HS-27A (cell line): ENCODE data around the gene RDH13.
"Not testable (repeated sequence)": the region's sequence is repeated elsewhere in the genome, so short reads cannot be mapped to it uniquely, and the experiment has no call there.

Experiments
- DNase-seq: peaks from one replicate; pipeline ENCODE4 v3.0.0-alpha.2; 2012; ENCODE audit warnings: low read depth, missing footprints

Gene RDH13

DNA sequence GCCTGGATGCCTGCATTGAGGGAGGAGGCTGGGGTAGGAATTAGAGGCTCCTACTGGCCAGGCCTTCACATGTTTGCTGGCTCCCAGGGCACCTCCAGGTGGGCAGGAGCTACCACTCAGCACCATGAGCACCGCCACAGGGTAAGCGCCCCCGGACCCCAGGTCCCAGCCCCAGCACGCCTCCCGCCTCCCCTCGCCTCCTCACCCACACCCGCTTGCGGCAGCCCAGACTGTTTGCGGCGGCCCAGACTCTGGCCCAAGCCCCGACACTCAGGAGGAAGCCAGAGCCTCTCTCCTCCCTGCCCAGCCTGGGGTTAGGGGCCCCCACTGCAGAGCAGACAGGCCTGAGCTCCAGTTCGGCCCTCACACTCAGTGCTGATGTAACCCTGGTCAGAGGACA is 13.4 kb upstream of the RDH13 start:
- no peak for DNase-seq

DNA sequence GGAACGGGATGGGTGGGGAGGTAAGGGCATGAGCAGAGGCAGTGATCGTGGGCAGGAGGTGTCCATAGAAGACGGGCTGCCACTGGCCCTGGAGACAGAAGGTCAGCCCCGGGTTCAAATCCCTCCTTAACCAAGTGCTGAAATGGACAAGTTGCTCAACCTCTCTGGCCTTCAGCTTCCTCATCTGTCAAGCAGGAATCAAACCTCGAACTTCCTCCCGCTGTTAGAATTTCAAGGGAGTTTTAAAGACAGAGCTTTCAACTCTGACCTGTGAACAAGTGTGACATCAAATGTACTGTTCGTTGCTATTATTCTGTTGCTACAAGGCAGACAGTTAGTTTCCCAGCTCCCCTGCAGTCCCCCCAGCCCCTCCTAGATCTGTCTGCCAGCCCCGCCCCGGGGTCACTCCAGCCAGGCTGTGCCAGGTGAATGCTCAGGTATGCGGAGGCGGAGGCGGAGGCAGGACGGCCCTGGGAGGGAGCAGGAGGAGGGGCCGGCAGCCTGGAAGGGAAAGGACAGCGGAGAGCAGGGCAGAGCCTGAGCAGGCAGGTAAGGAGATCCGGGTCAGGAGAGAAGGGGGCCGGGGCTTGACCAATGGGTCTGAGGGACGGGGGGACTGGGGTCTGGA is 12.5 kb upstream of the RDH13 start, which contains the start of gene EPS8L1:
TSS of gene EPS8L1 (plus strand) at position 499 of the 628 bp plus-strand sequence. CDS start 576 bp downstream, outside the sequence.
- DNase-seq: no peak

DNA sequence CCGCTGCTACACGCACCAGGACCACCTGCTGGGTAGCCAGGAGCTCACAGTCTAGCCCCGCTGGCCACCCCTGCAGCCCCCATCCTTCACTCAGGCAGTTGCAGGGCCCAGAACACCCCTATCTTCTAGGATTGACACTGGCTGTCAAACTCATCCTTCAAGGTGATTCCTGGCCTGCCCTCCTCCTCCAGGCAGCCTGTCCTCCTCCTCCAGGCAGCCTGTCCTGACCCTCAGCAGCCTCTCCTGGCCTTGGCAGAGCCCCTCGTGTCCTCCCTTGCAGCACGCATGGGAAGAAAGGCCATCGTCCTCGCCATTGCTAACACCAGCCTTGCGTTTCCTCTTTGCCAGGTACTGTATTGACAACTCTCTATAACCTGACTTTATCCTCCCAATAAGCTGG is 9.0 kb upstream of the RDH13 start:
- no peak for DNase-seq

DNA sequence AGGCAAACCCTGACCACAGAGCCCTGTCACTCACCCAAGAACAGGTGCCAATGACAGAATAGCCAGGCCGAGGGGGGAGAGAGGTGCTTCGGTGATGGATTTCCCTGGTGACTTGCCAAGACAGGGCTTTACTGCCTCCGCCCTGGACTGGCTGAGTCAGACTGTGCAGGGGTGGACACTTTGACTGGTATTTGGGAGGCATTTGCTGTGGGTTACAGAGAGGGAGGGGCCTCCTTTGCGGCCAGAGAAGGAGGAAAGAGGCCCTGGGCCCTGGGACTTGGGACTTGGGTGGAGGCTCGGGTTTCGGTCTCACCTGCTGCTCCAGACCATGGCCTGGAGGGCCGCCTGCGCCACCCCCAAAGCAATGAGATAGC is 8.2 kb upstream of the RDH13 start:
- peak; percentile 70 for DNase-seq

DNA sequence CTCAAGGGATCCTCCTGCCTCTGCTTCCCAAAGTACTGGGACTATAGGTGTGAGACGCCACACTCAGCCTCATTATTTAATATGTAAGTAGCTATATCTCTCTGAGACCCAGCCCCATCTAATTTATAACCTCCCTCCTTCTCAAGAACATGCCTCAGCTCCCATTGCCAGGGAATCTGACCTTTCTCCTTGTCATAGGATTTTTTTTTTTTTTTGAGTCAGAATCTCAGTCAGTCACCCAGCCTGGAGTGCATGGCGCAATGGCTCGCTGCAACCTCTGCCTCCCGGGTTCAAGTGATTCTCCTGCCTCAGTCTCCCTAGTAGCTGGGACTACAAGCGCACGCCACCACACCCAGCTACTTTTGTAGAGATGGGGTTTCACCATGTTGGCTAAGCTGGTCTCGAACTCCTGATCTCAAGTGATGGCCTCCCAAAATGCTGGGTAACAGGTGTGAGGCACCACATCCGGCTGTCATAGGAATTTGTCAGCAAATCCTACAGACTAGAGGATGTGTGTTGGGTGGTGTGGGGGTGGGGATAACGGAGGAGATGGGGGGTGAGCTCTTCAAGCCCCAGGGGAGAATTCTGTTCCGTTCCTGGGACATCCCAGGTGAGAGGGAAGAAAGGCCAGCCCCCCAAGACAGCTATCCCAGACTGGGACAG is 7.6 kb upstream of the RDH13 start:
- no peak for DNase-seq

DNA sequence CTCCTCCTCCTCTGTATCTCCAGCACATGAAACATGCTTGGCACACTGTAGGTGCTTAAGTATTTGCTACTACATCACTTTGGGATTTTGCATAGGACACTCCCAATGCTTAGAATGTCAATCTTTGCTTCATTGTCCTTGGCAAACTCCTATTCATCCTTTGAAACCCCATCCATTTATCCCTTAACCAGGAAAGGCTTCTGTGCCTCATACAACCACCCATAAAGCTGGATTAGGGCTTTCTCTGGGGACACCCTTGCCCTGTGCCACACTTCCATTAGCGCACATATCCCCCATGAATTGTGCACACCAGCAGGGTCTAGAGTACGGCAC is 6.9 kb upstream of the RDH13 start:
- DNase-seq: no peak

DNA sequence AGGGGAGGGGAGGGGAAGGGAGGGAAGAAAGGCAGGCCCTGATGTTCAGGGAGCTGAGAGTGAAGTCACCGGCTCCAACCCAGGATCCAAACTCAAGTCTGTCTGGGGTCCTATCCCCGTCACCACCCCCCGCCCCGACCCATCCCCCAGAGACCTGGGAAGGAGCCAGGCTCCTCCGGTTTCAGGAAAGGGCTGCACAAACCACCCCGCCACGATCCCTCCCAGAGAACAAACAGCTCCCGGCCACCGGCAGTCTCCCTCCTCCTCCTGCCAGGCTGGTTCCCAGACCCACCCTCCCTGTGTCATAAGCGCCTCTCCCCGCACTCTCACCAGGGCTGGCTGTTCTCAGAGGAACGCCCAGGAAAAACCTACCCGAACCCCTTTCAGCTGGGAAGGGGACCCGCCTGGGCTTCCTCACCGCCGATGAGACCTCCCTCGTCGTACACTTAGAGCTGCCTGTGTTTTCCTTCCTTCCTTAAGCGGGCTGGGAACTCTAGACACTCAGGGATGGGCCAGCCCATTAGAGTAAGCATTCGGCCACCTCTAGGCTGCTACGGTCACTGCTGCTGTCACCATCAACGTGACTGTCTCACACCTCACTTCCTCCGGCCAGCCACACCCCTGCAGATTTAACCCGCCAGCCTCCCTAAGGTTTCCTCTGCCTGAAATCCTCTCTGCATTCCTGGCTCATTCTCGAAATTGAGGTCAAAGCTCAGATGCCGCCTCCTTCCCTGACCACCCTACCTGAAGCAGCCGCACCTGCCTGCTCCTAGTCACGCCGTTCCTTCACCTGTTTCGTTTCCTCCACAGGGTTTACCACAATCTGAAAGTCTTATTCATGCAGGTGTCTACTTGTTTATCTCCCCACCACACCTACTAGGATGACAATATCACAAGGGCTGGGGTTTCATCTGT is 6.3 kb upstream of the RDH13 start:
- DNase-seq: no peak

DNA sequence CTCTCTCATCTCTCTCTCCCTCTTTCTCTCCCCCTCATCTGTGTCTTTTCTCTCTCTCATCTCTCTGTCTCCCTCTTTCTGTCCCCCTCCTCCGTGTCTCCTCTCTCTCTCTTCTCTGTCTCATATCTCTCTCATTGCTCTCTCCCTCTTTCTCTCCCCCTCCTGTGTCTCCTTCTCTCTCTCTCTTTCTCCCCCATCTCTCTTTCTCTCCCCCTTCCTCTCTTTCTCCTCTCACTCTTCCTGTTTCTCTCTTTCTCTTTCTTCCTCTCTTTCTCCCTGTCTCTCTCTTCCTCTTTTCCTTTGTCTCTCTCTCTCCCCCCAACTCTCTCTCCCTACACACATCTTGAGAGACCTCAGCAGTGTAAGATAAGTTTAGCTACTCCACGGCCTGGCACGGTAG is 4.9 kb upstream of the RDH13 start:
- no peak for DNase-seq

DNA sequence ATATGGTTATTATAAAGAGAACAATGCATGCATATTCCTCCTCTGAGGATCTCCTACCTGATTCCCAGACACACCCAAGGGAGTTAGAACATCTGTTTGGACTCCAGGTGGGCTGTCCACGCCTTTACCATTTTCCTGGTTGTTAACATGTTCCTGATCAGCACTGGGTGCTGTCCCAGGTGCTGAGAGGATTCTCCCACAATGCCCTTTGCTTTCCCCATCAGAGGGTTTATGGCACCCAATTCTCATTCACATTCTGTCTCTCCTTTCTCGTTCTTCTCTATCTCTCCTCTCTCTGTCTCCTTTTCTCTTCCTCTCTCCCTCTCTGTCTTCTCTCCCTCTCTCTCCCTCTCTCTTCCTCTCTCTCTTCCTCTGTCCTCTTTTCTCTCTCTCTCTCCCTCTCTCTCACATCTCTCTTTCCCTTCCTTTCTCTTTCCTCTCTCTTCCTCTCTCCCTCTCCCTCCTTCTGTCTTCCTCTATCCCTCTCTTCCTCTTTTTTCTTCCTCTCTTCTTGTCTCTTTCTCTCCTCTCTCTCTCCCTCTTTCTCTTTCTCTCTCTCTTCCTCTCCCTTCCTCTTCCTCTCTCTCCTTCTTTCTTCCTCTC is 3.3 kb upstream of the RDH13 start:
- DNase-seq: no peak

DNA sequence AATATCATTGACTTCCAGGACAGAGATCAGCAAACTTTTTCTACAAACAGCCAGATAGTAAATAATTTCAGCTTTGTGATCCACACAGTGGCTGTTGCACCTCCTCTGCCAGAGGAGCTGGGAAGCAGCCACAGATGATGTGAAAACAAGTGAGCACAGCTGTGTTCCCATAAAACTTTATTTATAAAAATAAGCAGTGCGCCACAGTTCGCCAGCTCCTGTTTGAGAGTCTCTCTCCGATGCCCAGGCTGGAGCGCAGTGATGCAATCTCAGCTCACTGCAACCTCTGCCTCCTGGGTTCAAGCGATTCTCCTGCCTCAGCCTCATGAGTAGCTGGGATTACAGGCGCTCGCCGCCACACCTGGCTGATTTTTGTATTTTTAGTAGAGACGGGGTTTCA is 2.6 kb upstream of the RDH13 start:
- DNase-seq: not testable (repeated sequence)

DNA sequence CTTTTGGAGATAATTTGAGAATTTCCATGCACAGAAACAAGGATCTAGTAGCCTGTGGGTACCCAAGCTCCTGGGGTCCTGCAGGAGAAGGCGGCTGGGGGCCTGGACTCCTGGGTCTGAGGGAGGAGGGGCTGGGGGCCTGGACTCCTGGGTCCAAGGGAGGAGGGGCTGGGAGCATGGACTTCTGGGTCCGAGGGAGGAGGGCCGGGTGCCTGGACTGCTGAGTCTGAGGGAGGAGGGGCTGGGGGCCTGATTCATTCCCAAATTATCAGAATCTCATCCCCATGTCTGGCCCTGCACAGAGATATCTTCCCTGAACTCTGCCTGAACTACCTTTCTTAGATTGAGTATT is 520 bp upstream of the RDH13 start:
- no peak for DNase-seq

DNA sequence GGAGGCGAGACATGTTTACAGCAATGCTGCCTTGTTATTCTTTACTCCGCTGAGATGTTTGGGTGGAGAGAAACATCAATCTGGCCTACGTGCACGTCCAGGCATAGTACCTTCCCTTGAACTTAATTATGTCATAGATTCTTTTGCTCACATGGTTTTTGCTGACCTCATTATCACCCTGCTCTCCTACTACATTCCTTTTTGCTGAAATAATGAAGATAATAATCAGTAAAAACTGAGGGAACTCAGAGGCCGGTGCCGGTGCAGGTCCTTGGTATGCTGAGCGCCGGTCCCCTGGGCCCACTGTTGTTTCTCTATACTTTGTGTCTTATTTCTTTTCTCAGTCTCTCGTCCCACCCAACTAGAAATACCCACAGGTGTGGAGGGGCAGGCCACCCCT is 2.7 kb downstream of the RDH13 start:
- not testable (repeated sequence) for DNase-seq

DNA sequence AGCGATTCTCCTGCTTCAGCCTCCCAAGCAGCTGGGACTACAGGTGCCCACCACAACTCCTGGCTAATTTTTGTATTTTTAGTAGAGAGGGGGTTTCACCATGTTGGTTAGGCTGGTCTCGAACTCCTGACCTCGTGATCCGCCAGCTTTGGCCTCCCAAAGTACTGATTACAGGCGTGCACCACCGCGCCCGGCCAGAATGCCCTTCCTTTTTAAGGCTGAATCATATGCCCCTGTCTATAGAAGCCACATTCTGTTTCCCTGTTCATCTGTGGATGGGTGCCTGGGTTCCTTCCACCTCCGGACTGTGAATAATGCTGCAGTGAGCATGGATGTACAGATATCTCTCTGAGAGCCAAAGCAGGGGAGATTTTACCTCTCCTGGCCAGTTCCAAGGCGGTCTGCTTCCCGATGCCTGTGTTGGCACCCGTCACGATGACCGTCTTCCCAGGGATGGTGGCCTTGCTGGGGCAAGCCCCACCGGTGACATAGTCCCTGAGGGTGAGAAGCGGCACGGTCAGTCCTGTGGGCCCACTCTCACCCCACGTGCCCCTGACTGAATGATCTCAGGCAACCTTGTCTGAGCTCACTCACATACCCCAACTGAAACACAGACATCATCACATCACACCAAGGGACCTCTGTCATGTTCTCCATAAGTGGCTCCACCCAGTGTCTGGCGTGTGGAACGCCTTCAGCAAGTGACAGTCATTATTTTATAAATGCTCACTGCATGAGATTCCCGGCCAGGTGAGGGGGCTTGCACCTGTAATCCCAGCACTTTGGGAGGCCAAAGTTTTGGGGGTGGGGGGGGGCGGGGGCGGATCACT is 4.0 kb downstream of the RDH13 start:
- no peak for DNase-seq

DNA sequence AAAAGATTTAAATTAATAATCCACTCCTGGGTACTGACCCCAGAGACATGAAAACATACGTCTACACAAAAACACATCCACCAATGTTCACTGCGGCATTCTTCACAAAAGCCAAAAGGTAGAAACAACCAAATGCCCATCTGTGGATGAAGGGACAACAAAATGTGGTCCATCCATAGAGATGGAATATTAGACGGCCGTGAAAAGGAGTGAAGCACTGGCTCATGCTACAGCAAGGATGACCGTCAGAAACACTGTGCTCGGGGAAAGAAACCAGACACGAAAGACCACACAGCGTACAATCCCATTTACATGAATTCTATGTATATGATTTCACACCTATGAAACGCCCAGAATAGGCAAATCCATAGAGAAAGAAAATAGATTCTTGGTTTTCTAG is 6.1 kb downstream of the RDH13 start:
- DNase-seq: no peak

DNA sequence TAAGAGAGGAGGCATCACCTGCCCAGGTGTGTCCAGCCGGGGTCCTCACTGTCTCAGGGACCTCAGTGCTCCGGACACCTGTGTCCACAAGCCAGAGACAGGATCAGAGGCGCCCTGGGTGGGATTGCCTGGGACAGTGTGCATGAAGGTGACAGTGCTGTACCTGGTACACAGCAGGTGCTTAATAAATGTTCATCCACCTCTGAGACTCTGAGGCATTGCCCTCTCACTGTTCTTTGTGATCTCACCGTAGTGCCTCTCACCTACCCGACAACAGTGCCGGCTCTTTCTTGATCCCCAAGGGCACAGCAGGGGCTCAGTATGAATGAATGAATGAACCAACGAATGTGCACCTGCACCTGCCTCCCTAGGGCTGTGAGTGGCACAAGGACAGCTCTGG is 9.2 kb downstream of the RDH13 start:
- DNase-seq: no peak

DNA sequence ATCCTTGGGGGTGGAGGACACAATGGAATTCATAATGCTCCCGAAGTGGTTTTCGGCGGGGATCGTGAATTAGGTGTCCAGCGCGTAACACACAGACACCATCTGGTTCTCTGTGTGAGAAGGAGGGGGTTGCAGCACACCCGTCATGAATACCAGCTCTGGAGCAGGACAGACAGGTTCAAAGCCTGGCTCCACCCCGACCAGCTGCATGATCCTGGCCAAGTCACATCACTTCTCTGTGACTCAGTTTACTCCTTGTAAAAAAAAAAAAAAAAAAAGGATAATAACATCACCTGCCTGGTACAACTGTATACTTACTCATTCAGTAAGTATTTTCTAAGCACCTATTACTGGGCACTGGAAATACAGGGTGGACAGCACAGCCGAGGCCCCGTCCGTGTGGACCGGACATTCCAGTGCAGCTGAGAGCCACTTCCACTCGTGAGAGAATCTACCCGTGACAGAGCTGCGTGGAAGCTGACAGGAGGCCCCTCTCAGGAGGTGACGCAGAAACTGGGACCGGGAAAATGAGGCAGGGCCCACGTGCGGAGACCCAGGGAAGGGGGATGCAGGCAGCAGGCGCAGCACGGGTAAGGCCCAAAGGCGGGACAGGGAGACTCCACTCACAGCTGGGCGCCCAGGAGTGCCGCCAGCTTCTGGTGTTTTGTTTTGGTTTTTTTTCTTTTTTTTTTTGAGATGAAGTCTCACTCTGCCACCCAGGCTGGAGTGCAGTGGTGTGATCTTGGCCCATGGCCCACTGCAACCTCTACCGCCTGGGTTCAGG is 12.0 kb downstream of the RDH13 start:
- no peak for DNase-seq

DNA sequence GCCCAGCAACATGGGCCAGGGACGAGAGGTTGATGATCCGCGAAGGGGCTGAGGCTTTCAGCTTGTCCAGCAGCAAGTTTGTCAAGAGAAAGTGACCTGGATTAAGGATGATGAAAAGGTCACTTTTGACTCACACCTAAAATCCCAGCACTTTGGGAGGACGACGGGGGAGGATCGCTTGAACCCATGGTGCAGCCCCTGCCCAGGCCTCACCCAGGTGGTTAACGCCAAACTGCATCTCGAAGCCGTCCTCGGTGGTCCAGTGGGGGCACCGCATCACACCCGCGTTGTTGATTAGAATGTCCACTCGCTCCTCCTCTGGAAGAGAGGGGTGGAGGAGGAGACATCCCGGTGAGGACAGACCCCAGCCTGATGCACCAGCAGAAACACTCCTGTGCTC is 14.5 kb downstream of the RDH13 start:
- no peak for DNase-seq

DNA sequence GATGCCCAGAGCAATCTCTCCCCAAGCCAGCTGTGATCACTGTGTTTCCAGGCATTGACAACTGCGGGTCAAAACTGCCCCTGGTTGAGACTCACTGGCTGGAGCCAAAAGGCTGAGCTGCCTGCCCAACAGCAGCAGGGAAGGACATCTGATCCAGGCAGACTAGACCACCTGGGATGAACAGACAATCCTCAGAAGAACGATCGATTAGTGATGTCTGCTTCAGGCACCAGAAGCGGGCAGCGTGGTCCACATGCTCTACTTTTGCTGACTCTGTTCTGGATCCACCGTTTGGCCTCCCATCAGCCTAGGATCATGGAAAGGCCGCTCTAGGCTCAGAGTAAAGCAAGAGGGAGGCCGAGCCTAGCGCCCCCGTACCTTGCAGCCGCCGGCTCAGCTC is 15.0 kb downstream of the RDH13 start:
- no peak for DNase-seq

DNA sequence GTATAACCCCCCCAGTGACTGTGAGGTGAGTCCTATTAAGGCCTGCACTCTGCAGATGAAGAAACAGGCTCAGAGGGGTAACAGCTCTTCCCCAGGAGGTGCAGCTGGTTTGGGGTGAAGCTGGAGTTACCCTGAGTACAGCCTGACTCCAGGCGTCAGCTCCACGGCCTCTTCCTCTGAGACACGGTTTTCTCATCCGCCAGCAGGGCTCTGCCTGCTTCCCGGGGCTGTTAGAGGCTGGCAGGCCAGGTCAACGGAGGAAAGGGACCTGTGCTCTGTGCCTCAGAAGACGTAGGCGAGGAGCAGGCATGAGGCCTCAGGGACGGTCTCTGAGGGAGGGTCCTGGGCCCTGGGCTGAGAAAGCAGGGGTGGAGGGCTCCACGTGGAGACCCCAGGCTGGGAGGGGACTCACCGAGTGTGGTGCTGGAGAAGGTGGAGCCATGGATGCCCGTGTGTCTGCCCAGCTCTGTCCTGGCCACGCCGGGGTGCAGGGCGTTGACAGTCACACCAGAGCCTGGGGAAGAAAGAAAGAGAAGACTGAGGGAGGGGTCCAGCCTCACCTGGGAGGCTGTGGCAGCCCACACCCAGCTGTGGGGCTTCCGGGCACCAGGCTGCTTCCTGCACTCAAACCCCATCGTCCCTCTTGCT is 15.8 kb downstream of the RDH13 start:
- DNase-seq: no peak
